GM19468 (cell line): ENCODE data around the gene MYRF.
A peak's percentile ranks its signal among the peaks of the same experiment; 100 is the strongest.

Source experiments
- ATAC-seq: cut with Tn5 transposase; IDR thresholded peaks from one replicate; pipeline ENCODE4 v1.9.1; 2021; ENCODE audit warnings: mild to moderate bottlenecking, moderate library complexity, moderate number of reproducible peaks; ENCODE audit not compliant: unreplicated experiment; ENCODE audit errors: extremely low read depth

Gene MYRF

GRCh38 chr11:61787928-61788491 lies 35.6 kb downstream of the MYRF start:
- ATAC-seq, result no peak

GRCh38 chr11:61791737-61792309 lies 39.4 kb downstream of the MYRF start:
- no peak for ATAC-seq

GRCh38 chr11:61792310-61793082 lies 40.1 kb downstream of the MYRF start, which contains the start of the genes FEN1 and TMEM258:
Gene FEN1, plus strand, starts transcription at chr11:61792911. Its CDS starts 2,451 bp downstream, at chr11:61795362.
Gene TMEM258, minus strand, starts transcription at chr11:61792599. Its CDS starts 41 bp downstream, at chr11:61792558.
- peak; percentile 44 for ATAC-seq

- no peak for ATAC-seq
Measured at GRCh38 chr11:61793083-61793828, 40.8 kb downstream of the MYRF start.

- ATAC-seq, result no peak
Measured at GRCh38 chr11:61793829-61794204, 41.4 kb downstream of the MYRF start.

GRCh38 chr11:61794579-61794978 lies 42.1 kb downstream of the MYRF start:
- ATAC-seq, result no peak

- no peak for ATAC-seq
Measured at GRCh38 chr11:61795459-61795858, 43.0 kb downstream of the MYRF start.

- ATAC-seq, result no peak
Measured at GRCh38 chr11:61795876-61796526, 43.6 kb downstream of the MYRF start.

GRCh38 chr11:61797263-61797944 lies 45.0 kb downstream of the MYRF start:
- no peak for ATAC-seq

GRCh38 chr11:61799665-61800284 lies 47.3 kb downstream of the MYRF start:
- ATAC-seq, result no peak

GRCh38 chr11:61800331-61801281 lies 48.2 kb downstream of the MYRF start:
- ATAC-seq, result no peak

- ATAC-seq, result no peak
Measured at GRCh38 chr11:61802605-61803004, 50.2 kb downstream of the MYRF start.

- ATAC-seq, result no peak
Measured at GRCh38 chr11:61803889-61804647, 51.6 kb downstream of the MYRF start.

- ATAC-seq, result no peak
Measured at GRCh38 chr11:61805146-61805545, 52.7 kb downstream of the MYRF start.

GRCh38 chr11:61806785-61807184 lies 54.3 kb downstream of the MYRF start:
- ATAC-seq, result no peak

GRCh38 chr11:61810671-61811175 lies 58.3 kb downstream of the MYRF start:
- ATAC-seq, result no peak

- ATAC-seq, result no peak
Measured at GRCh38 chr11:61811831-61812230, 59.4 kb downstream of the MYRF start.
